Measurements from ENCODE around the gene OR5I1. TPM values are rescaled to one million over a fixed set of nuclear protein-coding genes. Genes with fewer than 3 reads are reported as not detected.
"Not testable (repeated sequence)": the region's sequence is repeated elsewhere in the genome, so short reads cannot be mapped to it uniquely, and the experiment has no call there.

OR5I1 gene
- total RNA-seq, 6 experiments from 2014 or later, result not detected

- H3K27me3 ChIP-seq, result no peaks in the 10 kb centered on the region
- H3K36me3 ChIP-seq, result no peaks in the 10 kb centered on the region
- ATAC-seq (no peak), DNase-seq (no peak)
- H3K4me3 ChIP-seq, result no peak within 1 kb of the TSS
- no peak for TF ChIP-seq POLR2A (IDR thresholded peaks at IDR 0.05)
- TF ChIP-seq, protein P1, sequence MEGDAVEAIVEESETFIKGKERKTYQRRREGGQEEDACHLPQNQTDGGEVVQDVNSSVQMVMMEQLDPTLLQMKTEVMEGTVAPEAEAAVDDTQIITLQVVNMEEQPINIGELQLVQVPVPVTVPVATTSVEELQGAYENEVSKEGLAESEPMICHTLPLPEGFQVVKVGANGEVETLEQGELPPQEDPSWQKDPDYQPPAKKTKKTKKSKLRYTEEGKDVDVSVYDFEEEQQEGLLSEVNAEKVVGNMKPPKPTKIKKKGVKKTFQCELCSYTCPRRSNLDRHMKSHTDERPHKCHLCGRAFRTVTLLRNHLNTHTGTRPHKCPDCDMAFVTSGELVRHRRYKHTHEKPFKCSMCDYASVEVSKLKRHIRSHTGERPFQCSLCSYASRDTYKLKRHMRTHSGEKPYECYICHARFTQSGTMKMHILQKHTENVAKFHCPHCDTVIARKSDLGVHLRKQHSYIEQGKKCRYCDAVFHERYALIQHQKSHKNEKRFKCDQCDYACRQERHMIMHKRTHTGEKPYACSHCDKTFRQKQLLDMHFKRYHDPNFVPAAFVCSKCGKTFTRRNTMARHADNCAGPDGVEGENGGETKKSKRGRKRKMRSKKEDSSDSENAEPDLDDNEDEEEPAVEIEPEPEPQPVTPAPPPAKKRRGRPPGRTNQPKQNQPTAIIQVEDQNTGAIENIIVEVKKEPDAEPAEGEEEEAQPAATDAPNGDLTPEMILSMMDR (IDR thresholded peaks at IDR 0.05), result no peak
- no peaks in the 10 kb centered on the region for H3K4me1 ChIP-seq
- 29% methylated on average over 1 of the region's 1 CpG for WGBS (ENCODE audit: insufficient coverage, low coverage, low lambda C conversion rate, missing lambda C conversion rate)
- intact Hi-C loops (cut with DNase I), result no loop called here
- no peak within 1 kb of the TSS for H3K27ac ChIP-seq
- H3K9me3 ChIP-seq, result no peaks in the 10 kb centered on the region
Measured at GRCh38 chr11:55914482-55914881, 21.7 kb downstream of the OR5I1 start, which contains the start of gene OR5W2. OR5W2 (minus strand) TSS chr11:55914582; CDS start chr11:55914582, 0 bp downstream.

DNA sequence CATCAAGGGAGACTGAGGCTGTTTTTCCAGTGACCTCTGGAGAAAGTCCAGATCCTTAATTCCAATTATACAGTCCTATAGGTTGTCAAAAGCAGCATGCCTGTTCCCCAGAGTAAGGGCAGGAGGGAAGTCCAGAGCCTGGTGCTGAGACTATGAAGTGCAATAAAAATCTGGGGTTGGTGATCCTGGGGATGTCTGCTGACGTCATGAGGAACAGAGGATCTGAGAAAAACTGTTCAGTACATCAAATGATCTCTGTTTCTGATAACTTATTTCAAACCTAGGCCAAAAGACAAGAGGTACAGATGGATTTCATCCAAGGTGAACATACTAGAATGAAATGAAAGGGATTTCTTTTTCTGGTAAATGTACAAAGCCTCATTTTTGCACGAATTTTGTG lies 33.9 kb downstream of the OR5I1 start:
- no peak for ATAC-seq
- TF ChIP-seq POLR2A (IDR thresholded peaks at IDR 0.05), result no peak
- TF ChIP-seq, protein P1 (IDR thresholded peaks at IDR 0.05), result no peak
- intact Hi-C loops (cut with DNase I), result no loop called here

DNA sequence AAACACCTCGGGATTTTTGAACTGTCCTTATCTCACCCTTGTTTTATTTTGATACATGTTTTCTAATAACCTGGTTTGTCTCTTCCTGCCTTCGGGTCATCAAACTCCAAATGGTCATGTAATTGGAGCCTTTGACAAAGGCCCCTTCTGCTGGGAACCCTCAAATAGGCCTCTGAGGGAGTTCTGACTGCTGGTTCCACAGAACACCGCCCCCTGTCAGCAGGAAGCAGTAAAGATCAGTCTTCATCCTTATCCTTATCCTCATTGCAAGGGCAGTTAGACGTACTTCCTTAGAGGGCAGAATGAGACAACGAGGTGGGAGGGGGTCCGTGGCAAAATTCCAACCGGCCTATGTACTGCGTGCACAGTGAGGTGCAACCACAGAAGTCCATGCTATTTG lies 41.0 kb downstream of the OR5I1 start:
- TF ChIP-seq POLR2A (IDR thresholded peaks at IDR 0.05), result no peak
- TF ChIP-seq, protein P1 (IDR thresholded peaks at IDR 0.05), result no peak
- H3K4me3 ChIP-seq, result no peak overlapping the region
- intact Hi-C loops (cut with DNase I), result no loop called here

More for the DNA sequence above, 33.9 kb downstream of the OR5I1 start:
- no peaks in the 10 kb centered on the region for H3K4me1 ChIP-seq
- no peaks in the 10 kb centered on the region for H3K9me3 ChIP-seq
- DNase-seq, result no peak
- no peaks in the 10 kb centered on the region for H3K27me3 ChIP-seq
- no peak overlapping the region for H3K27ac ChIP-seq
- WGBS (ENCODE audit: insufficient coverage, low coverage, low lambda C conversion rate, missing lambda C conversion rate), result 9% methylated on average over 2 of the region's 2 CpGs
- H3K36me3 ChIP-seq, result no peaks in the 10 kb centered on the region
- no peak overlapping the region for H3K4me3 ChIP-seq

DNA sequence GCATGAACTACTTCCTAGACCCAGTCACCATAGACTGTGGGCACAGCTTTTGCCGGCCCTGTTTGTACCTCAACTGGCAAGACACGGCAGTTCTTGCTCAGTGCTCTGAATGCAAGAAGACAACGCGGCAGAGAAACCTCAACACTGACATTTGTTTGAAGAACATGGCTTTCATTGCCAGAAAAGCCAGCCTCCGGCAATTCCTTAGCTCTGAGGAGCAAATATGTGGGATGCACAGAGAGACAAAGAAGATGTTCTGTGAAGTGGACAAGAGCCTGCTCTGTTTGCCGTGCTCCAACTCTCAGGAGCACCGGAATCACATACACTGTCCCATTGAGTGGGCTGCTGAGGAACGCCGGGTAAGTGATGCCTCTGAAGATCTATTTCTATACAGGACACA lies 50.7 kb downstream of the OR5I1 start:
- H3K4me3 ChIP-seq; H3K9me3 ChIP-seq; H3K4me1 ChIP-seq; H3K36me3 ChIP-seq; H3K27ac ChIP-seq; intact Hi-C loops (cut with DNase I); DNase-seq; ATAC-seq; H3K27me3 ChIP-seq: not testable (repeated sequence)
- 79% methylated on average over 8 of the region's 9 CpGs for WGBS (ENCODE audit: insufficient coverage, low coverage, low lambda C conversion rate, missing lambda C conversion rate)

More for the DNA sequence above, 41.0 kb downstream of the OR5I1 start:
- no peak for DNase-seq
- WGBS (ENCODE audit: insufficient coverage, low coverage, low lambda C conversion rate, missing lambda C conversion rate), result 51% methylated on average over 5 of the region's 8 CpGs
- no peak for ATAC-seq
- H3K27ac ChIP-seq, result no peak overlapping the region
- H3K27me3 ChIP-seq, result no peaks in the 10 kb centered on the region
- no peaks in the 10 kb centered on the region for H3K36me3 ChIP-seq
- H3K4me1 ChIP-seq, result no peaks in the 10 kb centered on the region
- no peaks in the 10 kb centered on the region for H3K9me3 ChIP-seq

Other genes with a start within 250 kb of the OR5I1 start
- not detected for gene OR5D13, start 163.0 kb downstream of the OR5I1 start, total RNA-seq
- not detected for gene OR5D14, start 140.8 kb downstream of the OR5I1 start, total RNA-seq
- gene OR5L1, start 125.0 kb downstream of the OR5I1 start, total RNA-seq, result not detected
- not detected for gene OR5D18, start 116.8 kb downstream of the OR5I1 start, total RNA-seq
- gene OR5L2, start 109.2 kb downstream of the OR5I1 start, total RNA-seq, result not detected
- not detected for gene OR5D16, start 97.6 kb downstream of the OR5I1 start, total RNA-seq
- gene TRIM51, start 53.1 kb downstream of the OR5I1 start, total RNA-seq, result not detected
- gene OR5W2, start 21.8 kb downstream of the OR5I1 start, total RNA-seq, result not detected
- gene OR10AG1, start 33.5 kb upstream of the OR5I1 start, total RNA-seq, result not detected
- gene OR5F1, start 58.2 kb upstream of the OR5I1 start, total RNA-seq, result not detected
- not detected for gene OR5AS1, start 91.3 kb upstream of the OR5I1 start, total RNA-seq
- not detected for gene OR8I2, start 156.9 kb upstream of the OR5I1 start, total RNA-seq
- gene OR8H2, start 167.3 kb upstream of the OR5I1 start, total RNA-seq, result not detected
- not detected for gene OR8H3, start 186.0 kb upstream of the OR5I1 start, total RNA-seq
- not detected for gene OR8J3, start 203.8 kb upstream of the OR5I1 start, total RNA-seq
- not detected for gene OR8K5, start 223.9 kb upstream of the OR5I1 start, total RNA-seq
- not detected for gene OR5J2, start 240.2 kb upstream of the OR5I1 start, total RNA-seq